CD4-positive, alpha-beta T cell treated with Interleukin-2 at 100 ng/mL for 4 hours (primary cell): ENCODE results near the gene OR10A4.
"Not testable (repeated sequence)": the region's sequence is repeated elsewhere in the genome, so short reads cannot be mapped to it uniquely, and the experiment has no call there.

Experiments
- DNase-seq: peaks from one replicate; pipeline ENCODE4 v3.0.0-alpha.2; 2020; ENCODE audit warnings: low spot score

Gene OR10A4

GRCh38 chr11:6876325-6876724 lies at the start of gene OR10A4:
TSS of gene OR10A4 (plus strand) at chr11:6876625. CDS start at chr11:6876648, 23 bp downstream.
- no peak for DNase-seq

GRCh38 chr11:6828103-6828502 lies 48.3 kb upstream of the OR10A4 start:
- no peak for DNase-seq

GRCh38 chr11:6833356-6833755 lies 43.1 kb upstream of the OR10A4 start:
- DNase-seq, result no peak

- DNase-seq, result no peak
Observed at GRCh38 chr11:6834021-6834420, 42.4 kb upstream of the OR10A4 start.

GRCh38 chr11:6841694-6842093 lies 34.7 kb upstream of the OR10A4 start:
- no peak for DNase-seq

- no peak for DNase-seq
Observed at GRCh38 chr11:6843670-6844069, 32.8 kb upstream of the OR10A4 start.

GRCh38 chr11:6844356-6844755 lies 32.1 kb upstream of the OR10A4 start:
- DNase-seq, result no peak

- DNase-seq, result no peak
Observed at GRCh38 chr11:6845383-6845782, 31.0 kb upstream of the OR10A4 start, which contains the start of gene OR10A5. TSS of gene OR10A5 (plus strand) at chr11:6845683. CDS start at chr11:6845683, 0 bp downstream.

GRCh38 chr11:6850526-6850925 lies 25.9 kb upstream of the OR10A4 start:
- DNase-seq, result no peak

- not testable (repeated sequence) for DNase-seq
Observed at GRCh38 chr11:6854801-6855200, 21.6 kb upstream of the OR10A4 start.

- no peak for DNase-seq
Observed at GRCh38 chr11:6855971-6856541, 20.4 kb upstream of the OR10A4 start.

- DNase-seq, result no peak
Observed at GRCh38 chr11:6856871-6857270, 19.6 kb upstream of the OR10A4 start.

GRCh38 chr11:6862961-6863360 lies 13.5 kb upstream of the OR10A4 start, which contains the start of gene OR10A2:
TSS of gene OR10A2 (plus strand) at chr11:6863057. CDS start at chr11:6869755, 6,698 bp downstream.
- no peak for DNase-seq

GRCh38 chr11:6864438-6864837 lies 12.0 kb upstream of the OR10A4 start:
- no peak for DNase-seq

GRCh38 chr11:6871278-6871677 lies 5.1 kb upstream of the OR10A4 start:
- no peak for DNase-seq

- no peak for DNase-seq
Observed at GRCh38 chr11:6875761-6876160, 664 bp upstream of the OR10A4 start.

GRCh38 chr11:6876914-6877313 lies 489 bp downstream of the OR10A4 start:
- DNase-seq, result no peak

GRCh38 chr11:6882751-6883150 lies 6.3 kb downstream of the OR10A4 start:
- no peak for DNase-seq

GRCh38 chr11:6887711-6888110 lies 11.3 kb downstream of the OR10A4 start:
- DNase-seq, result not testable (repeated sequence)

GRCh38 chr11:6888830-6889229 lies 12.4 kb downstream of the OR10A4 start:
- DNase-seq, result no peak

GRCh38 chr11:6889835-6890234 lies 13.4 kb downstream of the OR10A4 start:
- no peak for DNase-seq

- no peak for DNase-seq
Observed at GRCh38 chr11:6892400-6892799, 16.0 kb downstream of the OR10A4 start, which contains the start of gene OR2D2. TSS of gene OR2D2 (minus strand) at chr11:6892500. CDS start at chr11:6892500, 0 bp downstream.

- no peak for DNase-seq
Observed at GRCh38 chr11:6894097-6894496, 17.7 kb downstream of the OR10A4 start.

- no peak for DNase-seq
Observed at GRCh38 chr11:6895010-6895409, 18.6 kb downstream of the OR10A4 start.
